Stimulated activated CD8-positive, alpha-beta memory T cell treated with anti-CD3 and anti-CD28 coated beads, Interleukin-15, amount 100 ng/mL, for 4 hours (primary cell): Measurements from ENCODE around the gene PDGFD.

Experiments
- DNase-seq, 2 donors: peaks; one replicate each; pipeline ENCODE4 v3.0.0-alpha.2; 2020; ENCODE audit warnings: low read depth in 2 of 2

The PDGFD gene

GRCh38 chr11:104164028-104164520 is at the start of gene PDGFD:
Gene PDGFD (minus strand): TSS chr11:104164147.
- peak in 1 of 2 donors; percentile 40 for DNase-seq

- DNase-seq, result no peak
Observed at GRCh38 chr11:104206936-104207335, 43.0 kb upstream of the PDGFD start.

GRCh38 chr11:104205838-104206237 is 41.9 kb upstream of the PDGFD start:
- no peak for DNase-seq

GRCh38 chr11:104200688-104201087 is 36.7 kb upstream of the PDGFD start:
- DNase-seq, result no peak

- DNase-seq, result no peak
Observed at GRCh38 chr11:104199053-104199452, 35.1 kb upstream of the PDGFD start.

- DNase-seq, result no peak
Observed at GRCh38 chr11:104198576-104198975, 34.6 kb upstream of the PDGFD start.

- no peak for DNase-seq
Observed at GRCh38 chr11:104191124-104191523, 27.2 kb upstream of the PDGFD start.

- no peak for DNase-seq
Observed at GRCh38 chr11:104183593-104183992, 19.6 kb upstream of the PDGFD start.

- no peak for DNase-seq
Observed at GRCh38 chr11:104175769-104176168, 11.8 kb upstream of the PDGFD start.

- DNase-seq, result no peak
Observed at GRCh38 chr11:104169091-104169490, 5.1 kb upstream of the PDGFD start.

- no peak for DNase-seq
Observed at GRCh38 chr11:104165014-104165413, 1.1 kb upstream of the PDGFD start.

- no peak for DNase-seq
Observed at GRCh38 chr11:104163100-104164027, 583 bp downstream of the PDGFD start.

- DNase-seq, result no peak
Observed at GRCh38 chr11:104161751-104162450, 2.0 kb downstream of the PDGFD start.

- no peak for DNase-seq
Observed at GRCh38 chr11:104159356-104159755, 4.6 kb downstream of the PDGFD start.

GRCh38 chr11:104155375-104155774 is 8.6 kb downstream of the PDGFD start:
- no peak for DNase-seq

GRCh38 chr11:104154296-104154695 is 9.7 kb downstream of the PDGFD start:
- no peak for DNase-seq

GRCh38 chr11:104152941-104153505 is 10.9 kb downstream of the PDGFD start:
- no peak for DNase-seq

- DNase-seq, result no peak
Observed at GRCh38 chr11:104151404-104152204, 12.3 kb downstream of the PDGFD start.

- no peak for DNase-seq
Observed at GRCh38 chr11:104148706-104149105, 15.2 kb downstream of the PDGFD start.

- DNase-seq, result no peak
Observed at GRCh38 chr11:104148074-104148473, 15.9 kb downstream of the PDGFD start.

GRCh38 chr11:104146943-104147342 is 17.0 kb downstream of the PDGFD start:
- DNase-seq, result no peak

- DNase-seq, result no peak
Observed at GRCh38 chr11:104146421-104146820, 17.5 kb downstream of the PDGFD start.
